Astrocyte (in vitro differentiated cells and primary cell): ENCODE data around the gene NAIF1. TPM values are rescaled to one million over a fixed set of nuclear protein-coding genes. Genes with fewer than 3 reads are reported as not detected.
A peak's percentile ranks its signal among the peaks of the same experiment; 100 is the strongest.

Source experiments
- DNase-seq: peaks from one replicate; pipeline ENCODE4 v3.0.0-alpha.2; 2010; ENCODE audit warnings: low read depth
- FAIRE-seq: peaks from 2 replicates; lab custom pipeline; 2011; peaks lifted over from hg19 to GRCh38; lab: Jason Lieb, UNC
- H2AFZ ChIP-seq: 2 replicates; pipeline ENCODE4 v1.6.0; 2012; ENCODE audit warnings: low read depth, low read length, inconsistent platforms
- H3K27ac ChIP-seq: 2 replicates; pipeline ENCODE4 v1.5.1; 2011; ENCODE audit warnings: low read depth, low read length, inconsistent platforms
- H3K27me3 ChIP-seq: 2 replicates; pipeline ENCODE4 v1.6.0; 2011; ENCODE audit warnings: low read length, inconsistent platforms; ENCODE audit not compliant: insufficient read depth
- H3K36me3 ChIP-seq: 2 replicates; pipeline ENCODE4 v1.5.1; 2011; ENCODE audit warnings: low read length, inconsistent platforms; ENCODE audit not compliant: insufficient read depth
- H3K4me1 ChIP-seq: 2 replicates; pipeline ENCODE4 v1.5.1; 2011; ENCODE audit warnings: low read length, inconsistent platforms; ENCODE audit not compliant: insufficient read depth
- H3K4me2 ChIP-seq: 2 replicates; pipeline ENCODE4 v1.6.0; 2012; ENCODE audit warnings: low read length, inconsistent platforms
- H3K4me3 ChIP-seq: 2 replicates; pipeline ENCODE4 v1.5.1; 2011; ENCODE audit warnings: low read depth, mild to moderate bottlenecking, low read length, inconsistent platforms; ENCODE audit not compliant: insufficient read depth
- H3K79me2 ChIP-seq: 2 replicates; pipeline ENCODE4 v1.6.0; 2012; ENCODE audit warnings: mild to moderate bottlenecking, low read length, inconsistent platforms; ENCODE audit not compliant: insufficient read depth
- H3K9ac ChIP-seq: 2 replicates; pipeline ENCODE4 v1.6.0; 2012; ENCODE audit warnings: mild to moderate bottlenecking, low read length, inconsistent platforms
- H3K9me3 ChIP-seq: 2 replicates; pipeline ENCODE4 v1.5.1; 2012; ENCODE audit warnings: low read depth, mild to moderate bottlenecking, low read length, inconsistent platforms; ENCODE audit not compliant: insufficient read depth
- H4K20me1 ChIP-seq: 2 replicates; pipeline ENCODE4 v1.6.0; 2012; ENCODE audit warnings: low read length, inconsistent platforms; ENCODE audit not compliant: insufficient read depth
- H3K27ac Mint-ChIP-seq: one replicate; pipeline ENCODE4 v1.8.0; 2021; ENCODE audit warnings: mild to moderate bottlenecking, mixed read lengths; ENCODE audit not compliant: unreplicated experiment
- H3K27me3 Mint-ChIP-seq: one replicate; pipeline ENCODE4 v1.8.0; 2021; ENCODE audit warnings: low read depth, mixed read lengths; ENCODE audit not compliant: unreplicated experiment
- H3K36me3 Mint-ChIP-seq: one replicate; pipeline ENCODE4 v1.8.0; 2021; ENCODE audit warnings: low read depth, mixed read lengths; ENCODE audit not compliant: unreplicated experiment
- H3K4me1 Mint-ChIP-seq: one replicate; pipeline ENCODE4 v1.8.0; 2021; ENCODE audit warnings: low read depth, mixed read lengths; ENCODE audit not compliant: unreplicated experiment
- H3K4me3 Mint-ChIP-seq: one replicate; pipeline ENCODE4 v1.8.0; 2021; ENCODE audit warnings: mild to moderate bottlenecking, moderate library complexity, mixed read lengths; ENCODE audit not compliant: unreplicated experiment
- H3K9me3 Mint-ChIP-seq: one replicate; pipeline ENCODE4 v1.8.0; 2021; ENCODE audit warnings: mild to moderate bottlenecking, mixed read lengths; ENCODE audit not compliant: unreplicated experiment
- EZH2 ChIP-seq: IDR thresholded peaks from 2 replicates; pipeline ENCODE4 v1.6.1; 2012; ENCODE audit warnings: mild to moderate bottlenecking, low read length, inconsistent platforms; ENCODE audit not compliant: insufficient read depth
- total RNA-seq: library from RNA; stranded (reverse); gene quantifications from 2 replicates; pipeline ENCODE4 v1.2.1, GENCODE V29; 2021
- TF ChIP-seq, protein P1 (sequence below): IDR thresholded peaks from 2 replicates; pipeline ENCODE4 v1.5.1; 2011; ENCODE audit warnings: low read depth, mild to moderate bottlenecking, inconsistent platforms, low read length, moderate library complexity; ENCODE audit not compliant: insufficient read depth

The NAIF1 gene
- total RNA-seq, 1 donor from 2014 or later = 10.2 TPM

DNA sequence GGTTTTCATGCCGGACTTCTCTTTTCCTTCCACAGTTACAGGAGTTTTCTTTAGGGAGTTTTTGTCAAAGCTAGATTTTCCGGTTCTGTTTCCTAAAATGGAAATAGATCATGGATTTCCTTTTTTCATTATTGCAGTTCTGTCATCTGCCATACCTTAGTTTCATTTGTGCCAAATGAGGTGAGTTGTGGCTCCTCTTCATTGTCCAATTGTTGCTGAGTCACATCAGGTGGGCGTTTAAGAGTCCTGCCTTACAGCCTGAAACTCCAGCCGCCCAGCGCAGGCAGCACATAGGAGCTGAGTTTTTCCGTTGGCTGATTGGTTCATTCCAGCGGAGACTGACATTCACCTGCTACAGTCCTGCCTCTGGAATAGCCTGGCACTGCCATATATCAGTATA lies 15.0 kb upstream of the NAIF1 start:
- H3K27ac Mint-ChIP-seq = peak overlapping the region; percentile 47
- Histone ChIP-seq H3K9ac (no peak overlapping the region), H3K4me3 (no peak overlapping the region), H3K36me3 (peaks cover 3% of the 10 kb centered on the region), H3K27me3 (no peaks in the 10 kb centered on the region), H3K27ac (peak overlapping the region; percentile 81), H2AFZ (no peak overlapping the region), H3K4me1 (peaks cover 35% of the 10 kb centered on the region), H3K79me2 (peaks cover 53% of the 10 kb centered on the region), H3K9me3 (no peaks in the 10 kb centered on the region), H3K4me2 (no peak overlapping the region), H4K20me1 (peaks cover 28% of the 10 kb centered on the region)
- no peak for DNase-seq
- no peaks in the 10 kb centered on the region for H3K9me3 Mint-ChIP-seq
- H3K4me1 Mint-ChIP-seq = peaks cover 34% of the 10 kb centered on the region
- H3K4me3 Mint-ChIP-seq = no peak overlapping the region
- H3K27me3 Mint-ChIP-seq = no peaks in the 10 kb centered on the region
- no peak for FAIRE-seq
- H3K36me3 Mint-ChIP-seq = peaks cover 2% of the 10 kb centered on the region
- no peak for TF ChIP-seq EZH2
- TF ChIP-seq, protein P1, sequence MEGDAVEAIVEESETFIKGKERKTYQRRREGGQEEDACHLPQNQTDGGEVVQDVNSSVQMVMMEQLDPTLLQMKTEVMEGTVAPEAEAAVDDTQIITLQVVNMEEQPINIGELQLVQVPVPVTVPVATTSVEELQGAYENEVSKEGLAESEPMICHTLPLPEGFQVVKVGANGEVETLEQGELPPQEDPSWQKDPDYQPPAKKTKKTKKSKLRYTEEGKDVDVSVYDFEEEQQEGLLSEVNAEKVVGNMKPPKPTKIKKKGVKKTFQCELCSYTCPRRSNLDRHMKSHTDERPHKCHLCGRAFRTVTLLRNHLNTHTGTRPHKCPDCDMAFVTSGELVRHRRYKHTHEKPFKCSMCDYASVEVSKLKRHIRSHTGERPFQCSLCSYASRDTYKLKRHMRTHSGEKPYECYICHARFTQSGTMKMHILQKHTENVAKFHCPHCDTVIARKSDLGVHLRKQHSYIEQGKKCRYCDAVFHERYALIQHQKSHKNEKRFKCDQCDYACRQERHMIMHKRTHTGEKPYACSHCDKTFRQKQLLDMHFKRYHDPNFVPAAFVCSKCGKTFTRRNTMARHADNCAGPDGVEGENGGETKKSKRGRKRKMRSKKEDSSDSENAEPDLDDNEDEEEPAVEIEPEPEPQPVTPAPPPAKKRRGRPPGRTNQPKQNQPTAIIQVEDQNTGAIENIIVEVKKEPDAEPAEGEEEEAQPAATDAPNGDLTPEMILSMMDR = no peak

DNA sequence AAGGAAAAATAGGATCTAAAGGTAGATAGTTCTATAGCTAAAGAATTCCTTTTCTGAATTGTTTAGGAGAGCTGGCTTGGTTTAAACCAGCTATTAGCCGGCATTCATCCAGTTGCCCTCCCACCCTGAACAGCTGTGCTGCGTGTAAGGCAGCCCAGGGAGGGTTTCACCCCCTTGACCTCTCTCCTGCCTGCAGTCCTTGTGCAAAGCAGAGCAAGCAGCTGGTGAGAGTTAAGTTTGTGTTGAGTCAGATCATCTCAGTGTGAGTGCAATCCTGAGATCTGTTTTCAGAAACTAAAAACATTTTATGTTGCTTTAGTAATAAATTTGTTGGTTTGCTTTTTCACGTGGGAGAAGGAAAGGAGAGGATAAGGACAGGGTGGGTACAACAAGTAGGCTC lies 13.9 kb upstream of the NAIF1 start:
- peak overlapping the region; percentile 52 for H3K9ac ChIP-seq

DNA sequence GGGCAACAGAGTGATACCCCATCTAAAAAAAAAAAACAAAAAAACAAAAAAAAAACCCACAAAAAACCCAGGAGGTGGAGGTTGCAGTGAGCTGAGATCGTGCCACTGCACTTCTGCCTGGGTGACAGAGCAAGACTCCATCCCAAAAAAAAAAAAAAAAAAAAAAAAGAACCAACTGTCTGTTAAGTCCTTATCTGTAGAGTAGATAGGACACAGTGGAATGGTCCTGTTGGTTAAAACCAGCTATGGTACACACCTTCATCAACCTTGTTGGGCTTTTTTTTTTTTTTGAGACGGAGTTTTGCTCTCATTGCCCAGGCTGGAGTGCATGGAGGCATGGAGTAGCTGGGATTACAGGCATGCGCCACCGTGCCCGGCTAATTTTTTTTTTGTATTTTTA lies 13.1 kb upstream of the NAIF1 start:
- peaks cover 29% of the 10 kb centered on the region for H4K20me1 ChIP-seq
- H3K36me3 ChIP-seq = no peaks in the 10 kb centered on the region
- TF ChIP-seq, protein P1 = no peak
- TF ChIP-seq EZH2 = no peak
- FAIRE-seq (no peak), DNase-seq (no peak)
- no peaks in the 10 kb centered on the region for H3K9me3 ChIP-seq
- peaks cover 58% of the 10 kb centered on the region for H3K79me2 ChIP-seq
- H3K4me1 Mint-ChIP-seq = peaks cover 34% of the 10 kb centered on the region
- H3K27ac ChIP-seq = no peak overlapping the region
- H3K9ac ChIP-seq = no peak overlapping the region
- no peak overlapping the region for H3K4me3 ChIP-seq
- H3K4me3 Mint-ChIP-seq = no peak overlapping the region
- H3K27me3 ChIP-seq = no peaks in the 10 kb centered on the region
- no peaks in the 10 kb centered on the region for H3K9me3 Mint-ChIP-seq
- no peaks in the 10 kb centered on the region for H3K27me3 Mint-ChIP-seq
- H3K4me1 ChIP-seq = peaks cover 35% of the 10 kb centered on the region
- H3K36me3 Mint-ChIP-seq = peaks cover 2% of the 10 kb centered on the region
- no peak overlapping the region for H3K27ac Mint-ChIP-seq
- no peak overlapping the region for H3K4me2 ChIP-seq
- no peak overlapping the region for H2AFZ ChIP-seq

More for the DNA sequence above, 13.9 kb upstream of the NAIF1 start:
- peak overlapping the region; percentile 49 for H3K27ac Mint-ChIP-seq
- no peaks in the 10 kb centered on the region for H3K27me3 Mint-ChIP-seq
- Histone ChIP-seq H3K27me3 (no peaks in the 10 kb centered on the region), H4K20me1 (peaks cover 33% of the 10 kb centered on the region), H3K4me1 (peaks cover 35% of the 10 kb centered on the region), H3K4me3 (no peak overlapping the region), H3K9me3 (no peaks in the 10 kb centered on the region), H3K27ac (peak overlapping the region; percentile 81), H3K4me2 (peak overlapping the region; percentile 60), H3K79me2 (peaks cover 58% of the 10 kb centered on the region), H3K36me3 (no peaks in the 10 kb centered on the region), H2AFZ (no peak overlapping the region)
- H3K36me3 Mint-ChIP-seq = peaks cover 2% of the 10 kb centered on the region
- peaks cover 34% of the 10 kb centered on the region for H3K4me1 Mint-ChIP-seq
- DNase-seq (peak; percentile 81), FAIRE-seq (no peak)
- TF ChIP-seq EZH2 = no peak
- TF ChIP-seq, protein P1 = no peak
- H3K4me3 Mint-ChIP-seq = peak overlapping the region; percentile 43
- no peaks in the 10 kb centered on the region for H3K9me3 Mint-ChIP-seq
